IMR-90 (cell line): ENCODE measurements around the gene MYO5A. TPM values are rescaled to one million over a fixed set of nuclear protein-coding genes. Genes with fewer than 3 reads are reported as not detected.

Experiments used
- ATAC-seq: fragments of 200-7000 bp; cut with Tn5 transposase; 2 replicates; pipeline ENCODE4 v1.9.1; 2020; ENCODE audit warnings: low read depth, mild to moderate bottlenecking, moderate library complexity
- BruUV-seq: library from RNA; stranded (reverse); fragments of 400-500 nt; replicated peaks from 2 replicates; lab custom pipeline; 2021; lab: Mats Ljungman, UMichigan
- CTCF ChIA-PET: fragments of 300-600 bp; formaldehyde crosslinking; extraction: SDS; loops from one replicate; lab custom pipeline; 2021; ENCODE audit warnings: antibody characterized with exemption; lab: Yijun Ruan, JAX
- POLR2A ChIA-PET: fragments of 300-600 bp; sonication (Branson Sonifier 250); formaldehyde crosslinking; loops from one replicate; lab custom pipeline; 2022; ENCODE audit warnings: antibody characterized with exemption; ENCODE audit not compliant: unreplicated experiment; lab: Charles Lee
- DNase-seq: peaks from one replicate; pipeline ENCODE4 v3.0.0; 2013
- H2AFZ ChIP-seq: replicated peaks from 2 replicates; pipeline ENCODE3; 2013; ENCODE audit warnings: low read length, mild to moderate bottlenecking; ENCODE audit not compliant: poor library complexity
- H2AK5ac ChIP-seq: 2 replicates; pipeline ENCODE4 v1.6.1; 2013; ENCODE audit warnings: low read depth, low read length, inconsistent platforms
- H2AK9ac ChIP-seq: replicated peaks from 2 replicates; pipeline ENCODE3; 2013; ENCODE audit warnings: mild to moderate bottlenecking, low read depth, low read length, moderate library complexity; ENCODE audit not compliant: poor library complexity
- H2BK120ac ChIP-seq: 2 replicates; pipeline ENCODE4 v1.6.1; 2013; ENCODE audit warnings: low read depth, low read length, inconsistent platforms
- H2BK15ac ChIP-seq: 3 replicates; pipeline ENCODE4 v1.6.1; 2013; ENCODE audit warnings: low read depth, low read length, inconsistent platforms
- H2BK20ac ChIP-seq: 2 replicates; pipeline ENCODE4 v1.6.1; 2013; ENCODE audit warnings: low read depth, mild to moderate bottlenecking, inconsistent platforms, low read length, moderate library complexity
- H2BK5ac ChIP-seq: 2 replicates; pipeline ENCODE4 v1.6.1; 2013; ENCODE audit warnings: mild to moderate bottlenecking, low read depth, low read length, inconsistent platforms; ENCODE audit not compliant: poor library complexity, severe bottlenecking
- H3K14ac ChIP-seq: replicated peaks from 2 replicates; pipeline ENCODE4 v1.6.1; 2013; ENCODE audit warnings: low read depth, low read length, inconsistent platforms
- H3K18ac ChIP-seq: 2 replicates; pipeline ENCODE4 v1.6.1; 2013; ENCODE audit warnings: low read depth, low read length, control low read depth
- H3K23ac ChIP-seq: 2 replicates; pipeline ENCODE4 v1.6.1; 2013; ENCODE audit warnings: low read depth, low read length, inconsistent platforms
- H3K27ac ChIP-seq: 2 replicates; pipeline ENCODE4 v1.5.1; 2013; ENCODE audit warnings: mild to moderate bottlenecking, control low read depth, low read length; ENCODE audit not compliant: insufficient read depth
- H3K27me3 ChIP-seq: 2 replicates; pipeline ENCODE4 v1.6.1; 2013; ENCODE audit warnings: low read length; ENCODE audit not compliant: control insufficient read depth, insufficient read depth
- H3K36me3 ChIP-seq: 2 replicates; pipeline ENCODE4 v1.6.1; 2013; ENCODE audit warnings: low read length, mixed read lengths; ENCODE audit not compliant: control insufficient read depth, insufficient read depth
- H3K4ac ChIP-seq: 2 replicates; pipeline ENCODE4 v1.6.1; 2013; ENCODE audit warnings: low read depth, low read length, inconsistent platforms
- H3K4me1 ChIP-seq: 2 replicates; pipeline ENCODE4 v1.6.1; 2013; ENCODE audit warnings: low read length, mixed read lengths; ENCODE audit not compliant: control insufficient read depth, insufficient read depth
- H3K4me2 ChIP-seq: 2 replicates; pipeline ENCODE4 v1.6.1; 2013; ENCODE audit warnings: low read depth, mild to moderate bottlenecking, control low read depth, low read length, moderate library complexity
- H3K4me3 ChIP-seq: 2 replicates; pipeline ENCODE4 v1.5.1; 2013; ENCODE audit warnings: low read depth, mild to moderate bottlenecking, control low read depth, low read length, moderate library complexity; ENCODE audit not compliant: insufficient read depth
- H3K56ac ChIP-seq: 2 replicates; pipeline ENCODE4 v1.6.1; 2013; ENCODE audit warnings: low read length, inconsistent platforms; ENCODE audit not compliant: insufficient read depth; ENCODE audit errors: extremely low read depth
- H3K79me1 ChIP-seq, 2 experiments: 2 replicates each; pipeline ENCODE4 v1.6.1; 2013; ENCODE audit warnings: low read length in 2 of 2, inconsistent platforms in 1 of 2, low read depth in 1 of 2
- H3K9ac ChIP-seq: 2 replicates; pipeline ENCODE4 v1.6.1; 2013; ENCODE audit warnings: low read depth, low read length, control low read depth
- H3K9me1 ChIP-seq: 2 replicates; pipeline ENCODE4 v1.6.1; 2013; ENCODE audit warnings: low read length, inconsistent platforms; ENCODE audit not compliant: insufficient read depth
- H3K9me3 ChIP-seq: 2 replicates; pipeline ENCODE4 v1.6.1; 2013; ENCODE audit warnings: low read length; ENCODE audit not compliant: control insufficient read depth, insufficient read depth
- H4K20me1 ChIP-seq: 2 replicates; pipeline ENCODE4 v1.6.1; 2013; ENCODE audit warnings: low read length, inconsistent platforms; ENCODE audit not compliant: insufficient read depth
- H4K5ac ChIP-seq: 2 replicates; pipeline ENCODE4 v1.6.1; 2013; ENCODE audit warnings: mild to moderate bottlenecking, low read depth, low read length, control low read depth
- H4K8ac ChIP-seq, 2 experiments: 2 replicates each; pipeline ENCODE4 v1.6.1; 2013; ENCODE audit warnings: low read depth in 2 of 2, low read length in 2 of 2, control low read depth in 1 of 2, inconsistent platforms in 1 of 2
- H4K91ac ChIP-seq: 2 replicates; pipeline ENCODE4 v1.6.1; 2013; ENCODE audit warnings: low read depth, low read length, inconsistent platforms; ENCODE audit not compliant: insufficient read depth
- MXI1 ChIP-seq: IDR thresholded peaks from 2 replicates; pipeline ENCODE4 v1.6.1; 2012; ENCODE audit warnings: low read depth, mild to moderate bottlenecking, low read length, moderate library complexity, borderline replicate concordance
- RAD21 ChIP-seq: IDR thresholded peaks from 2 replicates; pipeline ENCODE4 v1.6.1; 2012; ENCODE audit warnings: low read length, improper control_type of control experiment
- RFX5 ChIP-seq: IDR thresholded peaks from 2 replicates; pipeline ENCODE4 v1.8.0; 2012; ENCODE audit warnings: low read depth, mild to moderate bottlenecking, low read length, moderate library complexity
- SMC3 ChIP-seq: fragments of 150-350 bp; IDR thresholded peaks from 2 replicates; pipeline ENCODE4 v1.6.1; 2016; ENCODE audit warnings: low read depth, mild to moderate bottlenecking, antibody characterized with exemption, low read length, moderate library complexity
- WGBS, 2 experiments: methylation state at CpG; one replicate each; pipeline versions ENCODE4 v1.1.5 to v1.1.7; 2013; ENCODE audit warnings: missing lambda C conversion rate in 2 of 2; ENCODE audit not compliant: insufficient read length in 1 of 2; ENCODE audit errors: extremely low coverage in 2 of 2; 5-methylcytosine and 5-hydroxymethylcytosine counted together
- dilution Hi-C: fragments of 300-500 bp; cut with HindIII; formaldehyde crosslinking; loops from one replicate; pipeline ENCODE4 v1.14.3; 2018; ENCODE audit warnings: low sequenced_read_pairs; ENCODE audit not compliant: unreplicated experiment
- in situ Hi-C: fragments of 300-500 bp; cut with MboI; formaldehyde crosslinking; loops from 3 replicates; pipeline ENCODE4 v1.14.3; 2019; ENCODE audit warnings: low sequenced_read_pairs, inconsistent platforms, mixed read lengths
- intact Hi-C: fragments of 100-400 bp; cut with micrococcal nuclease; formaldehyde crosslinking; loops from 2 replicates; pipeline ENCODE4 v1.10.0; 2022
- polyA plus RNA-seq, 3 experiments: library from polyadenylated mRNA; depleted of rRNA; stranded (reverse); fragments of >200 nt; gene quantifications; 2 replicates each; pipeline ENCODE4 v1.2.3, GENCODE V29; 2012; ENCODE audit warnings: low replicate concordance in 1 of 3
- total RNA-seq: library from RNA; depleted of rRNA; stranded (reverse); fragments of >200 nt; gene quantifications from 2 replicates; pipeline ENCODE4 v1.2.3, GENCODE V29; 2012
- TF ChIP-seq, protein P1 (sequence below): fragments of 150-350 bp; IDR thresholded peaks from 2 replicates; pipeline ENCODE4 v1.6.1; 2016; ENCODE audit warnings: low read depth, mild to moderate bottlenecking, low read length, moderate library complexity, borderline replicate concordance

MYO5A gene
- total and polyA plus RNA-seq, 2 of the 4 experiments (the other 2 are of a cell fraction): 19.4 to 69.2 TPM

DNA sequence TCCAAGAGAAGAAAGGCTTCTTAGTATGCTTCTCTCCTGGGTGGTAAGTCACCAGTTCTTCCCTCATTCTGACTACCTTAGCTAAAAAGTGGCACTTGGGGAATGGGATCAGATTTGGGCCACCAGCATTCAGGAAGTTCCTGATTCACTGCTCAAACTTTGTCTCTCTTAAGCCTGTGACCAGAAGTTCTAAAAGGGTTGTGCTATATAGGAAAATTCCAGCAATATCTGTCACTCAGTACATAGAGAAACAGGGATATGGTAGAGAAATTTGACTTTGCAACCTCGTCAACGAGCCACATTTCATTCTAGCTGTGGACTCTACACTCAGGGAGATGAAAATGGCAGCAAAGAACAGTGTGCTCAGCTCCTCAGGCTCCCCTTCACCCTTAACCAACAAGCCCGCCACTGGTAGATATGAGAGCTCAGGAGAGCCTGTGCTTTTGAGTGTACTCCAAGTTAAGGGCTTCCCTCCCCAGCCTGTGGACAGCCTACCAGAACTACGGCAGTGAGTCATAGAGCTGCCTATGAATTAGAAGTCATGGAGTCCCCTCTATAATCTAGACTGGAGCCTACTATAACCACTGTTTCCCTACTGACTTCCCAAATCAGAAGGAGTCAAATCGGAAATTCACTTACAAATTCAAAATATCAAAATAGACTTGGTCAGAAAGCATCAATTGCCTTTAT is 180.5 kb downstream of the MYO5A start:
- CTCF ChIA-PET: interaction anchor here (0.7 kb wide), 2 partner anchors 85 to 92 kb away, joined by 5 to 7 read pairs; no protein-coding TSS in a partner anchor
- Histone ChIP-seq H2BK120ac (no peak overlapping the region; the same call in 1 of the 2 replicates), H3K23ac (no peak overlapping the region), H2BK5ac (no peak overlapping the region), H3K9me1 (peaks cover 12% of the 10 kb centered on the region), H3K56ac (no peak overlapping the region; the same call in 1 of the 2 replicates), H2AK5ac (no peak overlapping the region), H3K9me3 (no peaks in the 10 kb centered on the region), H3K9ac (no peak overlapping the region), H2BK20ac (no peak overlapping the region), H3K36me3 (peaks cover 11% of the 10 kb centered on the region), H2AFZ (no peak overlapping the region), H2BK15ac (no peak overlapping the region), H3K14ac (no peak overlapping the region), H3K27ac (no peak overlapping the region), H3K4me3 (no peak overlapping the region), H4K20me1 (no peaks in the 10 kb centered on the region), H4K91ac (no peak overlapping the region), H3K4me2 (no peak overlapping the region), H3K27me3 (no peaks in the 10 kb centered on the region), H2AK9ac (no peak overlapping the region), H3K79me1 (no peaks in the 10 kb centered on the region), H3K4ac (peak overlapping the region; percentile 1; the same call in 1 of the 2 replicates), H4K8ac (no peak overlapping the region), H4K5ac (no peak overlapping the region), H3K18ac (no peak overlapping the region), H3K4me1 (peaks cover 4% of the 10 kb centered on the region)
- DNase-seq (peak; percentile 32), ATAC-seq (peak; percentile 50)
- POLR2A ChIA-PET: no interaction called here
- TF ChIP-seq RAD21 (no peak), RFX5 (no peak), SMC3 (no peak), MXI1 (no peak)
- TF ChIP-seq, protein P1, sequence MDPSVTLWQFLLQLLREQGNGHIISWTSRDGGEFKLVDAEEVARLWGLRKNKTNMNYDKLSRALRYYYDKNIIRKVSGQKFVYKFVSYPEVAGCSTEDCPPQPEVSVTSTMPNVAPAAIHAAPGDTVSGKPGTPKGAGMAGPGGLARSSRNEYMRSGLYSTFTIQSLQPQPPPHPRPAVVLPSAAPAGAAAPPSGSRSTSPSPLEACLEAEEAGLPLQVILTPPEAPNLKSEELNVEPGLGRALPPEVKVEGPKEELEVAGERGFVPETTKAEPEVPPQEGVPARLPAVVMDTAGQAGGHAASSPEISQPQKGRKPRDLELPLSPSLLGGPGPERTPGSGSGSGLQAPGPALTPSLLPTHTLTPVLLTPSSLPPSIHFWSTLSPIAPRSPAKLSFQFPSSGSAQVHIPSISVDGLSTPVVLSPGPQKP: no peak
- BruUV-seq: no TSS peak
- dilution Hi-C loops (no loop called here), in situ Hi-C loops (no loop called here), intact Hi-C loops (no loop called here)
- WGBS, 2 experiments: no CpG with 5 or more reads among the region's 5 CpGs
